Activated effector memory CD4-positive, alpha-beta T cell treated with anti-CD3 and anti-CD28 coated beads, Interleukin-2, amount 50 U/mL, for 16 hours (primary cell): ENCODE measurements around the gene CLDN25.
A peak's percentile ranks its signal among the peaks of the same experiment; 100 is the strongest.
"Not testable (repeated sequence)": the region's sequence is repeated elsewhere in the genome, so short reads cannot be mapped to it uniquely, and the experiment has no call there.

Source experiments
- DNase-seq: peaks from one replicate; pipeline ENCODE4 v3.0.0-alpha.2; 2020

Gene CLDN25

DNA sequence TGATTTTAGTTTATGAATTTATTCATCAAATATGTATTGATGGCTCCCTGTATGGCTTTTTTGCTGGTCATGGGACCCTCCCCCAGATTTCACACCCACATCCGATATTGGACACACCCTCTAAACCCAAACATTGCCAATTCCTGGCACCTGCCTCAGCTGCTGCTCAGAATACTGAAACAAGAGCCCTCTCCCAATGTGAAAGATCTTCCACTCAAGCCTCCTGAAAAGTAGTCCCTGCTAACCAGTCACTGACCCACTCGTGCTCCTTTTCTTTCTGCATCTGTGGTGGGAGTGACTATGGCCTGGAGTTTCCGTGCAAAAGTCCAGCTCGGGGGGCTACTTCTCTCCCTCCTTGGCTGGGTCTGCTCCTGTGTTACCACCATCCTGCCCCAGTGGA, at the start of gene CLDN25:
Gene CLDN25, plus strand, starts transcription at position 301 of the 400 bp plus-strand sequence. Its CDS starts 0 bp downstream, at position 301.
- no peak for DNase-seq

GRCh38 chr11:113730887-113731726, 48.5 kb upstream of the CLDN25 start:
- DNase-seq, result no peak

DNA sequence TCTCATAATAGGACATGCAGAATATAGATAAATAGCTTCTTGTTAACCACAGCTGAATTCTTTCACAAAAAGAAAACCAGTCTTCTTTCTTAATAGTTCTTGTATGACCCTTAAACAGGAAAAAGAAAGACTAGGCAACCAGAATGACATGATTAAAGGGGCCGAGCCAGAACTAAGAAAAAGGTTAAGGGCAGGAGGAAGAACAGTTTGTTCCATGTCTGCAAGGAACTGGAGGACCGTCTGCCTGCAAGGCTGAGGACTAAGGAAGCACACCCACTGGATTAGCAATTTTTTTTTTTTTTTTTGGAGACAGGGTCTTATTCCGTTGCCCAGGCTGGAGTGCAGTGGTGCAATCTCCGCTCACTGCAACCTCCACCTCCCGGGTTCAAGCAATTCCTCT, 47.5 kb upstream of the CLDN25 start:
- DNase-seq, result no peak

GRCh38 chr11:113736323-113736722, 43.3 kb upstream of the CLDN25 start:
- no peak for DNase-seq

DNA sequence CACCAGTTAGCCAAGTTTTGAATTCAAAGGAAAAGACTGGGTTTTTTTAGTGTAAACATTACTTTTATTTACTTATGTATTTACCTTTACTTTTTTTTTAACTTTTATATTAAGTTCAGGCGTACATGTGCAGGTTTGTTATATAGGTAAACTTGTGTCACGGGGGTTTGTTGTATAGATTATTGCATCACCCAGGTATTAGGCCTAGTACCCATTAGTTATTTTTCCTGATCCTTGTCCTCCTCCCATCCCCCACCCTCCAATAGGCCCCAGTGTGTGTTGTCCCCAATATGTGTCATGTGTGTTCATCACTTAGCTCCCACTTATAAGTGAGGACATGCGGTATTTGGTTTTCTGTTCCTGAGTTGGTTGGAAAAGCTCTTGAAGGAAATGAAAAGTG, 26.7 kb upstream of the CLDN25 start:
- no peak for DNase-seq

DNA sequence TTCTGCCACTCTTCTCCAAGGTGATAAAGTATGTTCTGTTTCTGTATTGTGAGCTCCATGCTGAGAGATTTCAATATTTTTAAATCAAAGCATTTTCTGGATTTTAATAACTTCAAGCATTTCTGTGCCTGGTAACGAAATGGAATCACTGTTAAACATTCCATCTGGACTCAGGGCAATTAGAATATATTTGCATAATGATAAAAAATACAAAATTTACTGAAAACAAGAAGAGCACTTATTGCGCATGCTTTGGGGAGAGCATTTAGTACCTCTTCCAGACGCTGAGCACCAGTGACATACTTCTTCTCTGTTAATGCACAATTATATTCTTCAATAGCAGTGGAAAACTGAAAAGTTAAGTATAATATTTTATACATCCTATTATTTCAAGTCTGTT, 19.4 kb upstream of the CLDN25 start:
- no peak for DNase-seq

DNA sequence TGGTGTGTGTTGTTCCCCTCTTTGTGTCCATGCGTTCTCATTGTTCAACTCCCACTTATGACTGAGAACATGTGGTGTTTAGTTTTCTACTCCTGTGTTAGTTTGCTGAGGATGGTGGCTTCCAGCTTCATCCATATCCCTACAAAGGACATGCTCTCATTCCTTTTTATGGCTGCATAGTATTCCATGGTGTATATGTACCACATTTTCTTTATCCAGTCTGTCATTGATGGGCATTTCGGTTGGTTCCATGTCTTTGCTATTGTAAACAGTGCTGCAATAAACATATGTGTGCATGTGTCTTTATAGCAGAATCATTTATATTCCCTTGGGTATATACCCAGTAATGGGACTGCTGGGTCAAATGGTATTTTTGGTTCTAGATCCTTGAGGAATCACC, 16.6 kb upstream of the CLDN25 start:
- not testable (repeated sequence) for DNase-seq

- DNase-seq, result no peak
Observed at GRCh38 chr11:113764527-113765219, 14.9 kb upstream of the CLDN25 start.

- no peak for DNase-seq
Observed at GRCh38 chr11:113771964-113772363, 7.6 kb upstream of the CLDN25 start.

DNA sequence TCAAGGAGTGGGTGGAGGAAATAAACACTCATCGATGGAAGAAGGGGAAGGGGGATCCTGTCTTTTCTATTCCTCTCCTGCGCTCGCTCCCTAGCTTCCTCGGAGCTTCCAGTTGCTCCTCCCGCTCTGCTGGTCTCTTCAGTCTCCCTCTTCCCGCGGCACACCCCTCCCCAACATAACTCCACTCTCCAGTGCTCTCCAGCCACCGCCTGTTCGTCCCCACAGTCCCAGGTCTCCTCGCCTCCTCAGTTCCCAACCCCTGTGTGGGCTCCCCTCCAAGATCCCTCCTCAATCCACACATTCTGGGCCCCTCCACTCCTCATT, 6.5 kb upstream of the CLDN25 start:
- DNase-seq, result no peak

GRCh38 chr11:113773416-113774173, 6.0 kb upstream of the CLDN25 start, which contains the start of gene ZW10:
TSS of gene ZW10 (minus strand) at chr11:113773692. CDS start at chr11:113773666, 26 bp downstream.
- peak; percentile 98 for DNase-seq

DNA sequence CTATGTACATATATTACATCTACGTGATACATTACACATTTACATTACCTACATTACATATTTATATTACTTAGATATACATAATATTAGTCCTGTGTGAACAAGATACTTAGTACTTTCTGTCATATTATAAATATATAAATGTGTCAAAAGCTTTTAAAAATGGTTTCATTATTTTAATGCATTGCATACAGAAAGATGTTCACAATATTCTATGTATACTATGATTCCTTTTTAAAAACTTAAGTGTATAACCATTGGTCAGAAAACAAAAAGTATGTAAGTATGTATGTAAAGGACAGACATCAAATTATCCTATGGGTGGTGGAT, 5.5 kb upstream of the CLDN25 start:
- no peak for DNase-seq

- DNase-seq, result no peak
Observed at GRCh38 chr11:113778111-113778910, 1.3 kb upstream of the CLDN25 start.

DNA sequence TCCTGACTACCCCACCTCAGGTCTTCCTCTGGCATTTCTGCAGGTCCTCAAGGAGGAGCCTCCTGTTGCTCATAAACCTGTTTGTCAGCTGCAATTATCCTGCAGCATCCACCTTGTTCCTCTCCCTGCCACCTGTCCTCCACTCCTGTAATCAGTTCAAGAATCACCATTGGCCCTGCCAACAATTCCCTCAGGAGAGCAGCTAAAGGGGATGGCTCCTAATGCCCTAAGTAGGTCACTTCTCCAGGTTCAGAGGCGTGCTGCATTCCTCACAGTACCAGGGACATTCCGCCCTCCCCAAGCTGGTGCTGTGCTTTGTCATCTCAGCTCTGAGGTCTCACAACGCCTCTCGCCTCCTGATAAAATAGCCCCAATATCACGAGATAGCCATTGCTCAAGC, 2.1 kb downstream of the CLDN25 start:
- no peak for DNase-seq

DNA sequence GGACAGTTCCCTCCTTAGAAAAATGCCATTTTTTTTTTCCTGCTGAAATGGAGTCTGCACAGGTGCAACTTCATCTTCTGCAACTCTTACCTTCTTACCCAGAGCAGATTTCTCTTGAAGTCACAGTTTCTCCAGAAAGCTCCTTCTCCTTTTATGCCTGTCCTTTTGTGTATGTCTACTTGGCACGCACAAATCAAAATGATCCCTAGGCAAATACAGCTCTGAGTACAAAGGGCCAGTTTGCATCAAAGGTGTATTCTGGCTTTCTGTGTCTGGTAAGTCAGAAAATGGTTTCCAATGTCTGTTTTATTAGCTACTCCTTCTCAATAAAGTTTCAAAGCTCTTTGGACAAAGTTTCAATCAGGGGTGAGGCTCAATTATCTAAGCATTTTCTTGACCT, 2.5 kb downstream of the CLDN25 start:
- DNase-seq, result no peak

DNA sequence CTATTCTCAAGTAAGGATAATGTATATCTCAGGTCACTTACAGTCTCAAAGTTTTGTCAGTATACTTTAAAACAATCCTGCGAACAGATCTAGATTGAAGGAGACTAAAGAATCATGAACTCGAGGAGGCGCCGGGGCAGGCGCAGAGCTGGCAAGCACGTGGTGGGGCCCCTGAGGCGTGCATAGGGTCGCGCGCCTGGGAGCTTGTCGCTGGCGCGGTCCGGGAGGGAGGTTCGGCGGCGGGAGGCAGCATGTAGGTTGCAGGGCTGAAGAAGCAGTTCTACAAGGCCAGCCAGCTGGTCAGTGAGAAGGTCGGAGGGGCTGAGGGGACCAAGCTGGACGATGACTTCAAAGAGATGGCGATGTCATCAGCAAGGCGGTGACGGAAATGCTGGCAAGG, 9.4 kb downstream of the CLDN25 start:
- DNase-seq, result not testable (repeated sequence)

DNA sequence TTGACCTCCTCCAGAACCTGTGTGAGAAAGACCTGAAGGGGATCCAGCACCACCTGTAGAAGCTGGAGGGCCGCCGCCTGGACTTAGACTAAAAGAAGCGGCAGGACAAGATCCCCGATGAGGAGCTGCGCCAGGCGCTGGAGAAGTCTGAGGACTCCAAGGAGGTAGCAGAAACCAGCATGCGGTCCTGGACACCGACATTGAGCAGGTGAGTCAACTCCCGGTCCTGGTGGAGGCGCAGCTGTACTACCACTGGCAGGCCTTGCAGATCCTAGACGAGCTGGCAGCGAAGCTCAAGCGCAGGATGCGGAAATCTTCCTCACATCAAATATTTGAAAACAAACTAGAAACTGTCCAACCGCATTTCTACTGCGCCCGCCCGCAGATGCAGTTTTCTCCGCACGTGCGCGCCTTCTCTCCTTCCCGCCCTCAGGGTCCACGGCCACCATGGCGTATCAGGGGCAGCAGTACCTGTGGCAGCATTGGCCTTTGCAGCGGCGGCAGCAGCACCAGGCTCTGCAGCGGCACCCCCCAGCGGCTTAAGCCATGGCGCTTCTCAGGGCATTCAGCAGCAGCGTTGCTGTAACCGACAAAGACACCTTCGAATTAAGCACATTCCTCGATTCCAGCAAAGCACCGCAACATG, 10.2 kb downstream of the CLDN25 start:
- DNase-seq, result no peak

- DNase-seq, result no peak
Observed at GRCh38 chr11:113796663-113797259, 17.2 kb downstream of the CLDN25 start.

DNA sequence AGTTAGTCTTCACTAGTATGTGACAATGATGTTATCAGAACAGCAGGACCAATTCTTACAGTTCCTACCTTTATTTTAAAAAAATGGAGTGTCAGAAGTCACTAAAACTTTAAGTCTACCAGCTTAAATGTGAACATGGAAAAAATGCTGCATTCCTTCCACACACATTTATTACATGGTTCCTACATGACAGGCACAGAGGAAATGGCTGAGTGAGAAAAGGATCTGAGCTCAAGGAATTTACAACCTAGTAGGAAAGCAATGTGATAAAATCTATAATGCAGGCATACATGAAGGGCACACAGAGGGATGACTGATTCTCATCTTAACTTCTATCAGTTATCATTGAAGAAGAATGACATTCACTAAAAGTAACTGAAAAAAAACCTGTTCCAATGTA, 23.0 kb downstream of the CLDN25 start:
- no peak for DNase-seq

DNA sequence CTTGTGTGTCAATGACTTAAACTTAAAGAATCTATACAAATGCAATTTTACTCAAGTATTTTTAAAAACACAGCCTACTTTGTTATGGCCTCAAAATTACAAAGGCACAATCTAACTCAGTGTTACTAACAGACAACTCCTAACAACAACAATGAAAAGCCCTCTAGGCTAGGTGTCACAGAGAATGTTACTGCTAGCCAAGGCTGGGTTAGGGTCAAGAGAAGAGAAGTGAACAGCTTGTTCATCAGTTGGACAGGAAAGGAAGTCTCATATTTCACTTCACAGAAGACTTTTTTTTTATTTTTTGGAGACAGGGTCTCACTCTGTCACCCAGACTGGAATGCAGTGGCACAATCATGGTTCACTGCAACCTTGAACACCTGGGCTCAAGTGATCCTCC, 26.0 kb downstream of the CLDN25 start:
- DNase-seq, result no peak

- DNase-seq, result no peak
Observed at GRCh38 chr11:113806406-113806805, 26.8 kb downstream of the CLDN25 start.

DNA sequence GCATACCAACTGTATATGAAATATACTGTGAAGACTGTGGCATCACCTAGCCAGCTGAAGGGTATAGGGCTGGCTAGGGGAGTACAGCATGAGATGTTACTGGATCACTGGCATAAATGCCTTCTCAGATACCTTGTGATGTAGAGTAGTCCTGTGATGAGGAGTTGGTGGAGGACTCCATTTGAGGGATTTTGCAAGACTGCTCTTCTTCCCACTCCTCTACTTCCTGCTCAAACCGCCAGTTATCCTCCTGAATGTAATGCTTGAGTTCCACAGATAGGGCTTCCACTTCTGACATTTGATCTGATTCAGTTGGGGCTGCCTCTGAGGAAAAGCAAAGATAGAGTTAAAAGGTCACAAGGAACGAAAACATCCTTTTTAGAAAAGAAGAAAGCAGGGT, 29.3 kb downstream of the CLDN25 start:
- DNase-seq, result no peak
